ENCODE measurements around the gene INSR. TPM values are rescaled to one million over a fixed set of nuclear protein-coding genes. Genes with fewer than 3 reads are reported as not detected.

INSR gene
- total and polyA plus RNA-seq, 2 experiments from 2014 or later: 19.2 to 52.1 TPM

DNA sequence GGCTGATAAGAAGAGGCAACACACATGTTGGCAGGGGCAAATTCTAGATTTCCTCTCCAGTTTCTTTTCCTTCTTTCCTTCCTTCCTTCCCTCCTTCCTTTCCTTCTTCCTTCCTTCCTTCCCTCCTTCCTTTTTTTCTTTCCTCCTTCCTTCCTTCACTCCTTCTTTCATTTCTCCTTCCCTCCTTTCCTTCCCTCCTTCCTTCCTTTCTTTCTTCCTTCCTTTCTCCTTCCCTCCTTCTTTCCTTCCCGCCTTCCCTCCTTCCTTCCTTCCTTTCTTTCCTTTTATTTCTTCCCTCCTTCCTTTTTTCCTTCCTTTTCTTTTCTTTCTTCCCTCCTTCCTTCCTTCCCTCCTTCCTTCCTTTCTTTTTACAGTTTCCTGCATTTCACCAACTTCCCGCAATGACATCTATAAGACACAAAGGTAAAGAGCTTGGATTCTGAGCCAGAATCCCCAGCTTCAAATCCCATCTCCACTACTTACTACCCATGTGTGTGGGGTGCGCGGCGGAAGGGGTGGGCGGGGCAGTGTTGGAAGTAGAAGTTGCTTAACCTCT is 35.3 kb downstream of the INSR start:
- Mint-ChIP-seq H3K4me1 (peaks cover 21% of the 10 kb centered on the region), H3K36me3 (ENCODE audit: low read depth) (no peaks in the 10 kb centered on the region), H3K9me3 (no peaks in the 10 kb centered on the region; the same call in 2 of the 3 replicates), H3K4me3 (no peak overlapping the region), H3K27ac (no peak overlapping the region), H3K27me3 (ENCODE audit: insufficient read depth, low read depth, poor library complexity) (peaks cover 5% of the 10 kb centered on the region)
- DNase-seq (ENCODE audit: low spot score): no peak
- Histone ChIP-seq H3K36me3 (ENCODE audit: insufficient read depth) (no peaks in the 10 kb centered on the region), H2AFZ (no peak overlapping the region), H3K4me2 (no peak overlapping the region), H3K27me3 (ENCODE audit: insufficient read depth) (no peaks in the 10 kb centered on the region), H3K79me2 (replicated peaks; ENCODE audit: insufficient read depth) (peaks cover 41% of the 10 kb centered on the region), H3F3A (replicated peaks; ENCODE audit: low read depth) (no peaks in the 10 kb centered on the region), H3K27ac (ENCODE audit: low read depth) (no peak overlapping the region), H3K4me3 (no peak overlapping the region), H3K9me2 (ENCODE audit: insufficient read depth) (no peaks in the 10 kb centered on the region), H4K20me1 (replicated peaks; ENCODE audit: insufficient read depth) (peaks cover 3% of the 10 kb centered on the region; the same call in 1 of the 2 replicates), H3K4me1 (ENCODE audit: insufficient read depth) (no peaks in the 10 kb centered on the region; the same call in 1 of the 2 replicates)
- ATAC-seq: no peak
- TF ChIP-seq STAT1 (IDR thresholded peaks at IDR 0.05; ENCODE audit: unreplicated experiment): no peak
- TF ChIP-seq CREB1 (CRISPR knock-in tag; IDR thresholded peaks at IDR 0.05; ENCODE audit: low read depth): no peak
- TF ChIP-seq ZNF462 (CRISPR knock-in tag; IDR thresholded peaks at IDR 0.05): no peak

DNA sequence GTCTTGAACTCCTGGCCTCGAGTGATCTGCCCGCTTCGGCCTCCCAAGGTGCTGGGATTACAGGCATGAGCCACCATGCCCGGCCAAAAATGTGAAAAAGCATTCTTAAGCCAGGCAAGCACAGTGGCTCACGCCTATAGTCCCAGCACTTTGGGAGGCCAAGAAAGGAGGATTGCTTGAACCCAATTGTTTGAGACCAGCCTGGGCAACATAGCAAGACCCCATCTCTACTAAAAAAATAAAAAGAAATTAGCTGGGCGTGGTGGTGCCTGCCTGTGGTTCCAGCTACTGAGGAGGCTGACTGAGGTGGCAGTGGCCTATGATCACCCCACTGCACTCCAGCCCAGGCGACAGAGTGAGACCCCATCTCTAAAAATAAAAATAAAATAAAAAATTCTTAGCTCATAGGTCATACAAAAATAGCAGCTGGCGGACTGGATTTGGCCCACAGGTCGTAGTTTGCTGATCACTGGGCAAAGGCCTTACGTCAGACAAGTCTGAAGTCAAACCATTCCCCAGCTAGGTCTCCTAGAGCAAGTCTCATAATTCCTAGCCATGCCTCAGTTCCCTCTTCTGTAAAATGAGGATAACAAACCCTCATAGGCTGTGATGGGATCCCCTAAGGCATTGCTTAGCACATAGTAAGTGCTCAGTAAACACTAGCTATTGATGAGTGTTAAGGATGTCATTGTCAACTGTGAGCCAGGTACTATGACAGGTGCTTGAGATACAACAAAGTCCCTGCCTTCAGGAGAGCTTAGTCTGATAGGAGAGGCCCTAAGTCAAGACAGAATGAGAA is 36.0 kb downstream of the INSR start:
- ATAC-seq (no peak), DNase-seq (ENCODE audit: low spot score) (no peak)
- no peaks in the 10 kb centered on the region; the same call in 2 of the 3 replicates for H3K9me3 Mint-ChIP-seq
- H3K4me1 Mint-ChIP-seq: peaks cover 18% of the 10 kb centered on the region
- H3K27ac Mint-ChIP-seq: no peak overlapping the region
- H3K27me3 Mint-ChIP-seq (ENCODE audit: insufficient read depth, low read depth, poor library complexity): peaks cover 5% of the 10 kb centered on the region
- H3K36me3 ChIP-seq (ENCODE audit: insufficient read depth): no peaks in the 10 kb centered on the region
- no peaks in the 10 kb centered on the region for H3F3A ChIP-seq (replicated peaks; ENCODE audit: low read depth)
- H3K27ac ChIP-seq (ENCODE audit: low read depth): no peak overlapping the region
- peaks cover 3% of the 10 kb centered on the region; the same call in 1 of the 2 replicates for H4K20me1 ChIP-seq (replicated peaks; ENCODE audit: insufficient read depth)
- no peak overlapping the region for H3K4me2 ChIP-seq
- H3K36me3 Mint-ChIP-seq (ENCODE audit: low read depth): no peaks in the 10 kb centered on the region
- H2AFZ ChIP-seq: no peak overlapping the region
- H3K79me2 ChIP-seq (replicated peaks; ENCODE audit: insufficient read depth): peaks cover 36% of the 10 kb centered on the region
- no peak overlapping the region for H3K4me3 ChIP-seq
- H3K4me1 ChIP-seq (ENCODE audit: insufficient read depth): no peaks in the 10 kb centered on the region; the same call in 1 of the 2 replicates
- H3K27me3 ChIP-seq (ENCODE audit: insufficient read depth): no peaks in the 10 kb centered on the region
- H3K4me3 Mint-ChIP-seq: no peak overlapping the region
- H3K9me2 ChIP-seq (ENCODE audit: insufficient read depth): no peaks in the 10 kb centered on the region
- TF ChIP-seq, protein P1, sequence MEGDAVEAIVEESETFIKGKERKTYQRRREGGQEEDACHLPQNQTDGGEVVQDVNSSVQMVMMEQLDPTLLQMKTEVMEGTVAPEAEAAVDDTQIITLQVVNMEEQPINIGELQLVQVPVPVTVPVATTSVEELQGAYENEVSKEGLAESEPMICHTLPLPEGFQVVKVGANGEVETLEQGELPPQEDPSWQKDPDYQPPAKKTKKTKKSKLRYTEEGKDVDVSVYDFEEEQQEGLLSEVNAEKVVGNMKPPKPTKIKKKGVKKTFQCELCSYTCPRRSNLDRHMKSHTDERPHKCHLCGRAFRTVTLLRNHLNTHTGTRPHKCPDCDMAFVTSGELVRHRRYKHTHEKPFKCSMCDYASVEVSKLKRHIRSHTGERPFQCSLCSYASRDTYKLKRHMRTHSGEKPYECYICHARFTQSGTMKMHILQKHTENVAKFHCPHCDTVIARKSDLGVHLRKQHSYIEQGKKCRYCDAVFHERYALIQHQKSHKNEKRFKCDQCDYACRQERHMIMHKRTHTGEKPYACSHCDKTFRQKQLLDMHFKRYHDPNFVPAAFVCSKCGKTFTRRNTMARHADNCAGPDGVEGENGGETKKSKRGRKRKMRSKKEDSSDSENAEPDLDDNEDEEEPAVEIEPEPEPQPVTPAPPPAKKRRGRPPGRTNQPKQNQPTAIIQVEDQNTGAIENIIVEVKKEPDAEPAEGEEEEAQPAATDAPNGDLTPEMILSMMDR (conservative IDR thresholded peaks at IDR 0.05; ENCODE audit: low read depth in 2 of 2): no peak
